ENCODE results near the gene DNAH8.
A peak's percentile ranks its signal among the peaks of the same experiment; 100 is the strongest.
"Not testable (repeated sequence)": the region's sequence is repeated elsewhere in the genome, so short reads cannot be mapped to it uniquely, and the experiment has no call there.

The DNAH8 gene

GRCh38 chr6:38843798-38844197, 128.7 kb downstream of the DNAH8 start:
- no peak for DNase-seq (ENCODE audit: low read depth in 2 of 2)

- DNase-seq (ENCODE audit: low read depth in 2 of 2): no peak
Measured at GRCh38 chr6:38845931-38846330, 130.8 kb downstream of the DNAH8 start.

GRCh38 chr6:38846361-38846760, 131.2 kb downstream of the DNAH8 start:
- no peak for DNase-seq (ENCODE audit: low read depth in 2 of 2)

GRCh38 chr6:38846844-38847243, 131.7 kb downstream of the DNAH8 start:
- DNase-seq (ENCODE audit: low read depth in 2 of 2): no peak

- no peak for DNase-seq (ENCODE audit: low read depth in 2 of 2)
Measured at GRCh38 chr6:38847497-38847896, 132.4 kb downstream of the DNAH8 start.

- DNase-seq (ENCODE audit: low read depth in 2 of 2): no peak
Measured at GRCh38 chr6:38848760-38849159, 133.6 kb downstream of the DNAH8 start.

- no peak for DNase-seq (ENCODE audit: low read depth in 2 of 2)
Measured at GRCh38 chr6:38852215-38852614, 137.1 kb downstream of the DNAH8 start.

- DNase-seq (ENCODE audit: low read depth in 2 of 2): no peak
Measured at GRCh38 chr6:38853236-38853635, 138.1 kb downstream of the DNAH8 start.

- DNase-seq (ENCODE audit: low read depth in 2 of 2): no peak
Measured at GRCh38 chr6:38856492-38856891, 141.4 kb downstream of the DNAH8 start.

- DNase-seq (ENCODE audit: low read depth in 2 of 2): no peak
Measured at GRCh38 chr6:38857815-38858214, 142.7 kb downstream of the DNAH8 start.

GRCh38 chr6:38860041-38860440, 144.9 kb downstream of the DNAH8 start:
- DNase-seq (ENCODE audit: low read depth in 2 of 2): no peak

- DNase-seq (ENCODE audit: low read depth in 2 of 2): no peak
Measured at GRCh38 chr6:38861926-38862401, 146.9 kb downstream of the DNAH8 start.

- DNase-seq (ENCODE audit: low read depth in 2 of 2): no peak
Measured at GRCh38 chr6:38865521-38866174, 150.5 kb downstream of the DNAH8 start.

GRCh38 chr6:38867726-38868125, 152.6 kb downstream of the DNAH8 start:
- DNase-seq (ENCODE audit: low read depth in 2 of 2): no peak

- DNase-seq (ENCODE audit: low read depth in 2 of 2): peak; percentile 8 to 29
Measured at GRCh38 chr6:38871741-38872568, 156.8 kb downstream of the DNAH8 start.

- no peak for DNase-seq (ENCODE audit: low read depth in 2 of 2)
Measured at GRCh38 chr6:38873001-38873400, 157.9 kb downstream of the DNAH8 start.

- DNase-seq (ENCODE audit: low read depth in 2 of 2): not testable (repeated sequence)
Measured at GRCh38 chr6:38873816-38874215, 158.7 kb downstream of the DNAH8 start.

GRCh38 chr6:38876475-38876874, 161.4 kb downstream of the DNAH8 start:
- peak in 1 of 2 donors; percentile 3 for DNase-seq (ENCODE audit: low read depth in 2 of 2)

GRCh38 chr6:38877721-38878120, 162.6 kb downstream of the DNAH8 start:
- DNase-seq (ENCODE audit: low read depth in 2 of 2): no peak

- no peak for DNase-seq (ENCODE audit: low read depth in 2 of 2)
Measured at GRCh38 chr6:38882157-38882556, 167.0 kb downstream of the DNAH8 start.

- no peak for DNase-seq (ENCODE audit: low read depth in 2 of 2)
Measured at GRCh38 chr6:38897507-38897906, 182.4 kb downstream of the DNAH8 start.

GRCh38 chr6:38901802-38902522, 186.9 kb downstream of the DNAH8 start:
- no peak for DNase-seq (ENCODE audit: low read depth in 2 of 2)
